ENCODE results near the gene GBX2. TPM values are rescaled to one million over a fixed set of nuclear protein-coding genes. Genes with fewer than 3 reads are reported as not detected.
A peak's percentile ranks its signal among the peaks of the same experiment; 100 is the strongest.

The GBX2 gene
- total RNA-seq, 5 donors from 2014 or later (not counting 1 experiment from before 2014, with no cell fraction given), result not detected

DNA sequence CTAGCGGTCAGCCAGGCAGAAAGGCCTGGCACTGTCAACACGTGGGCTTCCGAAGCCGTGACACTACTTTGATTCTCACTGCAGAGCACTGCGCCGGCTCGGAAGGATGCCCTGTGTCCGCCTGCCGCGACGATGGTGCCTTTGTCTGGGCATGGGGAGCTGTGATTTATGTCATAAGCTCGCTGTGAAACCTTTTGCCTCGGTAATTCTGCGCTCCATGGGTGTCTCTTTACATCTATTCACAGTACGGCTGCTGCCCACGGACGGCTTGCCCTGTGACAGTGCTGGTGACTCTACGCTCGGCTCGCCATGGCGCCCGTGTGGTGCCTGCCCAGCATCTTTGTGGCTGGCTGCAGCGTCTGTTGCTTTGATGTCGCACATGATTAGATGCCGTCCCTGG is 43.1 kb upstream of the GBX2 start:
- no peak overlapping the region for H3K4me3 Mint-ChIP-seq
- peaks cover 13 to 39% of the 10 kb centered on the region in 2 experiments for H3K27me3 ChIP-seq (replicated peaks in 1 of 2; ENCODE audit: control insufficient read depth in 2 of 2, extremely low read depth in 1 of 2, insufficient read depth in 2 of 2, low read length in 1 of 2)
- H3K27ac Mint-ChIP-seq, result no peak overlapping the region
- 89% methylated on average over 25 of the region's 25 CpGs for WGBS (ENCODE audit: insufficient coverage)
- no peaks in the 10 kb centered on the region for H3K36me3 ChIP-seq (ENCODE audit: control insufficient read depth in 2 of 2, extremely low read depth in 1 of 2, insufficient read depth in 1 of 2, low read length in 1 of 2)
- H3K27ac ChIP-seq (ENCODE audit: low read length), result no peak overlapping the region
- DNase-seq (no peak), ATAC-seq (replicated peaks in 1 of 4) (no peak)
- no peaks in the 10 kb centered on the region for H3K4me1 ChIP-seq (ENCODE audit: control insufficient read depth in 1 of 2, extremely low read depth in 1 of 2, insufficient read depth in 2 of 2, low read length in 2 of 2)
- no peak overlapping the region for H3K4me3 ChIP-seq (ENCODE audit: control insufficient read depth in 1 of 2, extremely low read depth in 1 of 2, low read length in 1 of 2)
- no peaks in the 10 kb centered on the region for H3K36me3 Mint-ChIP-seq
- POLR2A ChIA-PET, result no interaction called here
- H3K9me3 ChIP-seq, result no peaks in the 10 kb centered on the region
- peaks cover 38 to 45% of the 10 kb centered on the region in 2 donors for H3K27me3 Mint-ChIP-seq
- no peaks in the 10 kb centered on the region for H3K4me1 Mint-ChIP-seq
- CTCF ChIA-PET, result no interaction called here
- peaks cover 0 to 2% (median under 1%) of the 10 kb centered on the region in 3 donors for H3K9me3 Mint-ChIP-seq

DNA sequence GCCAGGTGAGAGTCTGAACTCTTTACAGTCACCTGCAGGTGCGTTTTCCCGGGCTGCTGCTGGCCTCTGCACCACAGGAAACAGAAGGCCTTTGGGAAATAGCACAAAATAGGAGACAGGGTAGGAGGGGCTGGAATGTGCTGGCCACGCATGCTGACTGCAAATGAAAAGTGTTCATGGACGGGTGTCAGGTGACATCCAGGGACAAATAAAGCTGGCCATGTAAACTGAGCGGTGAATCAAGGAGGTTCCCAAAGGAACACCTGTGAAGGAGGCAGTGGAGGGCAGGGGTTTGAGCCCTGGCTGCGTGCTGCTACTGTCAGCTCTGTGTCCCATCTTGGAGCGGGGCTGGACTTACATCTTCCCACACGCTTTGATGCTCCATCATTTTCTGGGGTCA is 42.4 kb upstream of the GBX2 start:
- ATAC-seq (replicated peaks in 1 of 4) (no peak), DNase-seq (no peak)
- Histone ChIP-seq H3K27ac (ENCODE audit: low read length) (no peak overlapping the region), H3K36me3 (ENCODE audit: control insufficient read depth in 2 of 2, extremely low read depth in 1 of 2, insufficient read depth in 1 of 2, low read length in 1 of 2) (no peaks in the 10 kb centered on the region), H3K27me3 (replicated peaks in 1 of 2; ENCODE audit: control insufficient read depth in 2 of 2, extremely low read depth in 1 of 2, insufficient read depth in 2 of 2, low read length in 1 of 2) (peaks cover 13 to 34% of the 10 kb centered on the region in 2 experiments), H3K4me1 (ENCODE audit: control insufficient read depth in 1 of 2, extremely low read depth in 1 of 2, insufficient read depth in 2 of 2, low read length in 2 of 2) (no peaks in the 10 kb centered on the region), H3K9me3 (no peaks in the 10 kb centered on the region), H3K4me3 (ENCODE audit: control insufficient read depth in 1 of 2, extremely low read depth in 1 of 2, low read length in 1 of 2) (no peak overlapping the region)
- WGBS (ENCODE audit: insufficient coverage), result 76% methylated on average over 7 of the region's 8 CpGs
- Mint-ChIP-seq H3K36me3 (no peaks in the 10 kb centered on the region), H3K9me3 (peaks cover 5 to 6% (median 5%) of the 10 kb centered on the region in 3 donors), H3K4me3 (no peak overlapping the region), H3K27me3 (peaks cover 30 to 37% of the 10 kb centered on the region in 2 donors), H3K4me1 (no peaks in the 10 kb centered on the region), H3K27ac (no peak overlapping the region)
- CTCF ChIA-PET, result no interaction called here
- POLR2A ChIA-PET, result no interaction called here

DNA sequence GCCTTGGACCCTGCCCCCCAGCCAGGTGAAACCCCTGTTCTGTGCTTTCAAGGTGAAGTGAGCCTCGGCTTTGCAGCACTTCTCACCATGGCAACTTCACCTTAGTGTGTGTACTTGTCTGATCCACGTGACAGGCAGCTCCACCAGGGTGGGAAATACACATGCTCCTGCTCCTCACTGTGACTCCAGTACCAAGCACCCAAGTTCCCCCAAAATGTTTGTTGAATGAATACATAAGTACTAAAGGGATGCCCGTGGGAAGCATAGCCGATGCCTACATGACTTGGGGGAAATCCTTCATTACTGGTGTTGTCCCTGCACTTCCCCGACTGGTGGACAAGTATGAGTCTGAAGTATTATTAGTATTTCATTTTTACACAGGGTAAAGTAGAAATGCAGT is 41.8 kb upstream of the GBX2 start:
- Mint-ChIP-seq H3K4me1 (no peaks in the 10 kb centered on the region), H3K36me3 (no peaks in the 10 kb centered on the region), H3K27ac (peak overlapping the region in 1 of 2 donors; percentile 11), H3K4me3 (no peak overlapping the region), H3K9me3 (peaks cover 5 to 6% (median 5%) of the 10 kb centered on the region in 3 donors), H3K27me3 (peaks cover 28 to 35% of the 10 kb centered on the region in 2 donors)
- Histone ChIP-seq H3K9me3 (no peaks in the 10 kb centered on the region), H3K4me3 (ENCODE audit: control insufficient read depth in 1 of 2, extremely low read depth in 1 of 2, low read length in 1 of 2) (no peak overlapping the region), H3K4me1 (ENCODE audit: control insufficient read depth in 1 of 2, extremely low read depth in 1 of 2, insufficient read depth in 2 of 2, low read length in 2 of 2) (no peaks in the 10 kb centered on the region), H3K27ac (ENCODE audit: low read length) (no peak overlapping the region), H3K27me3 (replicated peaks in 1 of 2; ENCODE audit: control insufficient read depth in 2 of 2, extremely low read depth in 1 of 2, insufficient read depth in 2 of 2, low read length in 1 of 2) (peaks cover 12 to 29% of the 10 kb centered on the region in 2 experiments), H3K36me3 (ENCODE audit: control insufficient read depth in 2 of 2, extremely low read depth in 1 of 2, insufficient read depth in 1 of 2, low read length in 1 of 2) (no peaks in the 10 kb centered on the region)
- ATAC-seq (replicated peaks in 1 of 4), result no peak
- ChIA-PET CTCF (no interaction called here), POLR2A (no interaction called here)
- no peak for DNase-seq
- no CpG with 5 or more reads among the region's 5 CpGs for WGBS (ENCODE audit: insufficient coverage)

DNA sequence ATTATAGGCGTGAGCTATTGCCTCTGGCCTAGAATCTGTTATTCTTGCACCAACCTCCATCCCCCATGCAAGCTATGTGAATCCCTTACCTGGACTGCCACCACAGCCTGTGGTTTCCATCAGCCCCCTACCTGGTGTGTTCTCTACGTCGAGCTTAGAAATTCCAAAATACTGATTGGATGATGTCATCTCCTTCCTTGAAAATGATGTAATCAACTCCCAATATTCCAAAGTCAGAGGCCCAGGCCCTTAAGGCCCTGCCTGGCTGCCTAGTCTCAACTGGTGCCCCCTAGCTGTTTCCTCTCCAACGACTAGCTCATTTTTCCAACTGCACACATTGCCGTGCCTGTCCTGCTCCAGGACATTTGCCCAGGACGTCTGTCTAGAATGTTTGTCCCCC is 41.3 kb upstream of the GBX2 start:
- peaks cover 28 to 32% of the 10 kb centered on the region in 2 donors for H3K27me3 Mint-ChIP-seq
- Histone ChIP-seq H3K36me3 (ENCODE audit: control insufficient read depth in 2 of 2, extremely low read depth in 1 of 2, insufficient read depth in 1 of 2, low read length in 1 of 2) (no peaks in the 10 kb centered on the region), H3K4me3 (ENCODE audit: control insufficient read depth in 1 of 2, extremely low read depth in 1 of 2, low read length in 1 of 2) (no peak overlapping the region), H3K27ac (ENCODE audit: low read length) (no peak overlapping the region), H3K4me1 (ENCODE audit: control insufficient read depth in 1 of 2, extremely low read depth in 1 of 2, insufficient read depth in 2 of 2, low read length in 2 of 2) (no peaks in the 10 kb centered on the region), H3K9me3 (no peaks in the 10 kb centered on the region), H3K27me3 (replicated peaks in 1 of 2; ENCODE audit: control insufficient read depth in 2 of 2, extremely low read depth in 1 of 2, insufficient read depth in 2 of 2, low read length in 1 of 2) (peaks cover 12 to 29% of the 10 kb centered on the region in 2 experiments)
- peaks cover 5 to 6% (median 5%) of the 10 kb centered on the region in 3 donors for H3K9me3 Mint-ChIP-seq
- ChIA-PET CTCF (no interaction called here), POLR2A (no interaction called here)
- no peaks in the 10 kb centered on the region for H3K36me3 Mint-ChIP-seq
- H3K27ac Mint-ChIP-seq, result no peak overlapping the region
- DNase-seq (no peak), ATAC-seq (replicated peaks in 1 of 4) (no peak)
- H3K4me3 Mint-ChIP-seq, result no peak overlapping the region
- H3K4me1 Mint-ChIP-seq, result no peaks in the 10 kb centered on the region
- WGBS (ENCODE audit: insufficient coverage), result 69% methylated on average over 2 of the region's 6 CpGs

DNA sequence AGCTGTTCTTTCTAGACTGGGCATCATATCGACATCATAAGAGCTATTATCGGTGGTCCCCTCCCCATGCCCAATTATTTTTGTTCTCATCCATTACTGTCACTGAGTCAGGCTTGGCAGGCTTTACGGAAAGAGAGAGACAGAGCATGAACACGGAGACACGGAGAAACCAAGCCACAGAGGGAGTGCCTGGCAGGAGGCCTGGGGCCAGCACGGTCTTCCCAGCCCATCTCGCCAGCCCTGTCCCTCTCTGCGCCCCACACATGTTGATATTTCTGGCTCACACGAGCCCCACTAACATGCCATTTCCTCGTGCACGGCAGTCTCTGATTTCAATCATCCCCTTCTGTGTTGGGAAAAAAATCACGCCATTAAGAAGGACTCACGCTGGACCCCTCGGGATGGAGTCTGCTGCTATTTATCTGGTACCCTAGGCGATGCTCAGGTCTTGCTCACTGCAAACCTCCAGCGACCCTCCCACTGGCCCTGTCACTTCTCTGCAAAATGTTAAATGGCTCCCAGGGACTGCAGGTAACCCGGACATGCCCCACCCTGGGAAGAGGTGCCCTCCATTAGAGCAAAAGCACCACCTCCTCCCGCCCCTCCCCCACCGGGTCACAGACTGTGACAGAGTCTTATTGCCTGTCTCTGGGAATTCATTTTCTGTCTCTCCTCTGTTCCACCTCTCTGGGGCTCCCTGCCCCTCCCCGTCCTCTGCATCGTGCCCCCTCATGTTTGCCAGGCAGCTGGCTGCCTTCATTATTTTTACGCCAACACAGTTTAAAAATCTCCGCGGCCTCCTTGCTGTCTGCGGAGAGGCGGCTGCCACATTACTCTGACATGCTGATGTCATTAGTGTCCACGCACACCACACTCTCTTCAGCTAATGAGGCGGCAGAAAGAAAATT is 40.1 kb upstream of the GBX2 start:
- peaks cover 23% of the 10 kb centered on the region in 2 donors for H3K27me3 Mint-ChIP-seq
- H3K27me3 ChIP-seq (replicated peaks in 1 of 2; ENCODE audit: control insufficient read depth in 2 of 2, extremely low read depth in 1 of 2, insufficient read depth in 2 of 2, low read length in 1 of 2), result peaks cover 6 to 27% of the 10 kb centered on the region in 2 experiments
- no peak overlapping the region for H3K27ac ChIP-seq (ENCODE audit: low read length)
- H3K4me1 ChIP-seq (ENCODE audit: control insufficient read depth in 1 of 2, extremely low read depth in 1 of 2, insufficient read depth in 2 of 2, low read length in 2 of 2), result no peaks in the 10 kb centered on the region
- DNase-seq (no peak), ATAC-seq (replicated peaks in 1 of 4) (no peak)
- no peaks in the 10 kb centered on the region for H3K9me3 ChIP-seq
- ChIA-PET POLR2A (no interaction called here), CTCF (interaction anchor here in 1 of 2 donors (0.7 kb wide), 1 partner anchor 175 kb away, joined by 3 read pairs; no protein-coding TSS in a partner anchor)
- H3K27ac Mint-ChIP-seq, result no peak overlapping the region
- no peak overlapping the region for H3K4me3 Mint-ChIP-seq
- no peak overlapping the region for H3K4me3 ChIP-seq (ENCODE audit: control insufficient read depth in 1 of 2, extremely low read depth in 1 of 2, low read length in 1 of 2)
- 79% methylated on average over 19 of the region's 28 CpGs for WGBS (ENCODE audit: insufficient coverage)
- no peaks in the 10 kb centered on the region for H3K36me3 Mint-ChIP-seq
- peaks cover 5 to 6% (median 5%) of the 10 kb centered on the region in 3 donors for H3K9me3 Mint-ChIP-seq
- H3K36me3 ChIP-seq (ENCODE audit: control insufficient read depth in 2 of 2, extremely low read depth in 1 of 2, insufficient read depth in 1 of 2, low read length in 1 of 2), result no peaks in the 10 kb centered on the region
- no peaks in the 10 kb centered on the region for H3K4me1 Mint-ChIP-seq

DNA sequence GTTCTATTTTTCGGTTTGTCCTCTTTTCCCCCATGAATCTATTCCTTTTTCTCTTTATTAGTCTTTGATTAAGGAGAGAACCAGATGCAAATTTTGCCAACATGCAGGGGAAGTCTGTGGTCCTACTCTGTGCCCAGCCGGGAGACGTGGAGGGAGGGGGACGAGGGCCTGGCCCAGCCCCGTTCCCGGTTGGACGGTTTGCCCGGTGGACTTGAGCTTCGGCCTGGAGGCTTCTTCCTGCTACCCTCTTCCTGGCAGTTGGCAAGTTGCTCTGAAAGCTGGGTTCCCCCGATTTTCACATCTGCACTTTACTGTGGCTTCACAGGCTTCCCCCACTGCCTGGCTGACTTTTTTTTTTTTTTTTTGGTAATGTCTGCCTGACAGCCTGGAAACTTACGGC is 39.3 kb upstream of the GBX2 start:
- H3K27ac Mint-ChIP-seq, result no peak overlapping the region
- H3K4me3 Mint-ChIP-seq, result no peak overlapping the region
- Histone ChIP-seq H3K4me3 (ENCODE audit: control insufficient read depth in 1 of 2, extremely low read depth in 1 of 2, low read length in 1 of 2) (no peak overlapping the region), H3K9me3 (no peaks in the 10 kb centered on the region), H3K4me1 (ENCODE audit: control insufficient read depth in 1 of 2, extremely low read depth in 1 of 2, insufficient read depth in 2 of 2, low read length in 2 of 2) (no peaks in the 10 kb centered on the region), H3K27me3 (replicated peaks in 1 of 2; ENCODE audit: control insufficient read depth in 2 of 2, extremely low read depth in 1 of 2, insufficient read depth in 2 of 2, low read length in 1 of 2) (peaks cover 3 to 29% of the 10 kb centered on the region in 2 experiments), H3K36me3 (ENCODE audit: control insufficient read depth in 2 of 2, extremely low read depth in 1 of 2, insufficient read depth in 1 of 2, low read length in 1 of 2) (no peaks in the 10 kb centered on the region), H3K27ac (ENCODE audit: low read length) (no peak overlapping the region)
- 91% methylated on average over 9 of the region's 11 CpGs for WGBS (ENCODE audit: insufficient coverage)
- H3K36me3 Mint-ChIP-seq, result no peaks in the 10 kb centered on the region
- peaks cover 5 to 6% (median 5%) of the 10 kb centered on the region in 3 donors for H3K9me3 Mint-ChIP-seq
- CTCF ChIA-PET, result interaction anchor here in 1 of 2 donors (0.7 kb wide), 1 partner anchor 174 kb away, joined by 3 read pairs; no protein-coding TSS in a partner anchor
- no peak for ATAC-seq (replicated peaks in 1 of 4)
- H3K4me1 Mint-ChIP-seq, result no peaks in the 10 kb centered on the region
- DNase-seq, result no peak
- peaks cover 20% of the 10 kb centered on the region in 2 donors for H3K27me3 Mint-ChIP-seq
- POLR2A ChIA-PET, result no interaction called here

Data from T-cell (primary cell).